ENCODE data around the gene MPL. TPM values are rescaled to one million over a fixed set of nuclear protein-coding genes. Genes with fewer than 3 reads are reported as not detected.

The MPL gene
- total RNA-seq, 1 experiment from 2014 or later, result not detected

DNA sequence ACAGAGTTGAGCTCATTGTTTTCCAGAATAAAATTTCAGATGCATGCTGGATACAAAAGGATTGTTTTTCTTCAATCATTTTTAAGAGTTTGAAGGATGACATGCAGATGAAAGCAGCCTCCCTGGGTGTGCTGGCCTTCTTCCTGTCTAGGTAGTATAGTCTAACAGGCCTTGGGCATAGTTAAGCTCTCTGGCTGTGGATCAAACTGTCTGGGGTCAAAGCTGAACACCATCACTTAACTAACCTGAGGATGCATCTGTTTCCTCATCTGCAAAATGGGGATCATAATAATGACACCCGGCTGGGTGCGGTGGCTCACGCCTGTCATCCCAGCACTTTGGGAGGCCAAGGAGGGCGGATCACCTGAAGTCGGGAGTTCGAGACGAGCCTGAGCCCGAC, 42.9 kb upstream of the MPL start (continued):
- no peak for TF ChIP-seq SIN3A (IDR thresholded peaks at IDR 0.05; ENCODE audit: low read depth)
- no peak for TF ChIP-seq POLR2A (IDR thresholded peaks at IDR 0.05; ENCODE audit: borderline replicate concordance, extremely low read depth, insufficient read depth, insufficient read length)
- no peak for TF ChIP-seq CEBPB (IDR thresholded peaks at IDR 0.05; ENCODE audit: low read depth)
- TF ChIP-seq, protein P1, sequence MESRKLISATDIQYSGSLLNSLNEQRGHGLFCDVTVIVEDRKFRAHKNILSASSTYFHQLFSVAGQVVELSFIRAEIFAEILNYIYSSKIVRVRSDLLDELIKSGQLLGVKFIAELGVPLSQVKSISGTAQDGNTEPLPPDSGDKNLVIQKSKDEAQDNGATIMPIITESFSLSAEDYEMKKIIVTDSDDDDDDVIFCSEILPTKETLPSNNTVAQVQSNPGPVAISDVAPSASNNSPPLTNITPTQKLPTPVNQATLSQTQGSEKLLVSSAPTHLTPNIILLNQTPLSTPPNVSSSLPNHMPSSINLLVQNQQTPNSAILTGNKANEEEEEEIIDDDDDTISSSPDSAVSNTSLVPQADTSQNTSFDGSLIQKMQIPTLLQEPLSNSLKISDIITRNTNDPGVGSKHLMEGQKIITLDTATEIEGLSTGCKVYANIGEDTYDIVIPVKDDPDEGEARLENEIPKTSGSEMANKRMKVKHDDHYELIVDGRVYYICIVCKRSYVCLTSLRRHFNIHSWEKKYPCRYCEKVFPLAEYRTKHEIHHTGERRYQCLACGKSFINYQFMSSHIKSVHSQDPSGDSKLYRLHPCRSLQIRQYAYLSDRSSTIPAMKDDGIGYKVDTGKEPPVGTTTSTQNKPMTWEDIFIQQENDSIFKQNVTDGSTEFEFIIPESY (IDR thresholded peaks at IDR 0.05; ENCODE audit: extremely low read depth, insufficient replicate concordance, low read length), result no peak
- TF ChIP-seq, protein P2, sequence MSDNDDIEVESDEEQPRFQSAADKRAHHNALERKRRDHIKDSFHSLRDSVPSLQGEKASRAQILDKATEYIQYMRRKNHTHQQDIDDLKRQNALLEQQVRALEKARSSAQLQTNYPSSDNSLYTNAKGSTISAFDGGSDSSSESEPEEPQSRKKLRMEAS (IDR thresholded peaks at IDR 0.05), result no peak
- TF ChIP-seq JUND (IDR thresholded peaks at IDR 0.05), result no peak
- no peak for TF ChIP-seq YY1 (IDR thresholded peaks at IDR 0.05; ENCODE audit: extremely low read depth, insufficient replicate concordance, low read depth, low read length)

DNA sequence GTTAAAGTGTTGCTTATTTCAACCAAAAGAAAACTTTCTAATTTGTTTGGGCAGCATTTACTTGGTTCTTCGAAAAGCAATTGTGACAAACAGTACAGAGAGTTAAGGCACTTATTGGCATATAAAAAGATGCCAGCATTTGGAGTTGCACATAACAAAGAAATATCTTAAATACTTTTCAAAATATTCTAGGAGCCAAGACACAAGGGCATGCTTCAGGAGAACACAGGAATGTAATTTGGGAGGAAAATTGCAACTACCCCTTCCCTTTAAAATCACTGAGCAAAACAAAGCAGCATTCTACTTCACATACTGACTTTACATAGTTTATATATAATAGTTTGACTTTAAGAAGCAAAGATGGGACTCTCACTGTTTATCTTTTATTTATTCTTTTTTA, 41.4 kb upstream of the MPL start:
- Histone ChIP-seq H3K79me2 (ENCODE audit: insufficient read depth, low read length) (no peaks in the 10 kb centered on the region), H3K9ac (ENCODE audit: low read length) (no peak overlapping the region), H3K36me3 (ENCODE audit: control insufficient read depth in 1 of 2, insufficient read depth in 2 of 2, low read length in 2 of 2) (no peaks in the 10 kb centered on the region), H3K4me3 (replicated peaks in 1 of 2; ENCODE audit: low read depth in 1 of 2, low read length in 2 of 2) (no peak overlapping the region), H3K4me1 (ENCODE audit: control insufficient read depth in 1 of 2, insufficient read depth in 2 of 2, low read length in 2 of 2) (peaks cover 8 to 16% of the 10 kb centered on the region in 2 experiments; a peak in 3 of 4 replicates), H3K9me2 (ENCODE audit: insufficient read depth) (no peaks in the 10 kb centered on the region), H4K20me1 (ENCODE audit: insufficient read depth) (no peaks in the 10 kb centered on the region), H2AFZ (ENCODE audit: low read depth, low read length, poor library complexity, severe bottlenecking) (no peak overlapping the region), H3K4me2 (ENCODE audit: low read length) (no peak overlapping the region), H3K27me3 (ENCODE audit: insufficient read depth, low read length) (no peaks in the 10 kb centered on the region), H3K9me3 (ENCODE audit: control insufficient read depth in 1 of 2, insufficient read depth in 1 of 2, low read depth in 1 of 2, low read length in 2 of 2) (no peaks in the 10 kb centered on the region), H3K27ac (ENCODE audit: low read depth, low read length) (no peak overlapping the region)
- intact Hi-C loops (cut with micrococcal nuclease), result no loop called here
- ChIA-PET POLR2A (no interaction called here), RAD21 (ENCODE audit: low non-redundant PET in 1 of 2, low total read pairs in 2 of 2, uncharacterized antibody in 2 of 2, unreplicated experiment in 2 of 2) (no interaction called here), CTCF (no interaction called here)
- no peak for TF ChIP-seq SIN3A (IDR thresholded peaks at IDR 0.05; ENCODE audit: low read depth)
- DNase-seq (ENCODE audit: low read depth, low spot score), result no peak
- ATAC-seq, result no peak
- no TSS peak for BruUV-seq (replicated peaks)
